K562 (cell line): ENCODE results near the gene CCT3. TPM values are rescaled to one million over a fixed set of nuclear protein-coding genes. Genes with fewer than 3 reads are reported as not detected.

Experiments
- AFF4 ChIP-seq: sonication (generic); formaldehyde crosslinking; IDR thresholded peaks from 2 replicates; pipeline ENCODE4 v1.8.0; 2023; ENCODE audit warnings: mild to moderate bottlenecking, missing genetic modification reagents
- E2F1 ChIP-seq: sonication (generic); formaldehyde crosslinking; IDR thresholded peaks from 2 replicates; pipeline ENCODE4 v1.8.1; 2023; ENCODE audit warnings: mild to moderate bottlenecking, missing genetic modification reagents, moderate library complexity
- EP400 ChIP-seq: fragments of 450-650 bp; IDR thresholded peaks from 2 replicates; pipeline ENCODE4 v1.6.1; 2017; ENCODE audit warnings: antibody characterized with exemption, mild to moderate bottlenecking, moderate library complexity
- HDAC3 ChIP-seq: fragments of 450-650 bp; IDR thresholded peaks from 2 replicates; pipeline ENCODE4 v1.6.1; 2018; ENCODE audit warnings: borderline replicate concordance, mild to moderate bottlenecking, moderate library complexity; ENCODE audit not compliant: partially characterized antibody
- NR2C1 ChIP-seq, 2 experiments: fragments of 450-650 bp; IDR thresholded peaks; 2 replicates each; pipeline ENCODE4 v1.6.1; 2017; ENCODE audit warnings: mild to moderate bottlenecking in 2 of 2, antibody characterized with exemption in 1 of 2, inconsistent platforms in 1 of 2, missing compliant biosample characterization in 1 of 2, missing genetic modification characterization in 1 of 2
- SIN3B ChIP-seq: fragments of 450-650 bp; IDR thresholded peaks from 2 replicates; pipeline ENCODE4 v1.6.1; 2017; ENCODE audit warnings: low read depth, mild to moderate bottlenecking, moderate library complexity
- SP2 ChIP-seq: IDR thresholded peaks from 2 replicates; pipeline ENCODE4 v1.6.1; 2011; ENCODE audit warnings: mild to moderate bottlenecking, low read depth, low read length, moderate library complexity; ENCODE audit not compliant: poor library complexity, severe bottlenecking; ENCODE audit errors: extremely low read depth
- TCF7L2 ChIP-seq: fragments of 150-350 bp; IDR thresholded peaks from 2 replicates; pipeline ENCODE4 v1.6.1; 2016; ENCODE audit warnings: low read depth, mild to moderate bottlenecking, low read length, moderate library complexity
- ZNF511 ChIP-seq: sonication (generic); formaldehyde crosslinking; IDR thresholded peaks from 2 replicates; pipeline ENCODE4 v1.8.0; 2022; ENCODE audit warnings: mild to moderate bottlenecking, missing genetic modification reagents
- polyA plus RNA-seq, 8 experiments: library from polyadenylated mRNA; depleted of rRNA in 4 of 8; stranded (reverse) in 5 of 8; unstranded in 3 of 8; fragments of >200 nt; fragmentation: Nextera tagmentation in 2 of 8; fragmentation: Illumina TruSeq in 1 of 8; extraction: Ambion mirVana in 2 of 8; extraction: Trizol in 1 of 8; gene quantifications; 2 replicates each; pipeline versions ENCODE4 v1.2.1 to v1.2.3, GENCODE V29; 2011 to 2014; ENCODE audit warnings: inconsistent platforms in 1 of 8, missing spikeins in 1 of 8
- total RNA-seq, 7 experiments: library from RNA; depleted of rRNA in 6 of 7; stranded (reverse); fragments of >200 nt in 6 of 7; fragmentation: Illumina TruSeq in 2 of 7; extraction: Trizol in 2 of 7; gene quantifications; 2 replicates each; pipeline versions ENCODE4 v1.2.1 to v1.2.3, GENCODE V29; 2011 to 2021; ENCODE audit warnings: low replicate concordance in 1 of 7
- TF ChIP-seq, protein P1 (sequence below): sonication (generic); formaldehyde crosslinking; IDR thresholded peaks from 2 replicates; pipeline ENCODE4 v1.8.1; 2023; ENCODE audit warnings: mild to moderate bottlenecking, missing genetic modification reagents
- TF ChIP-seq, protein P2 (sequence below): sonication (generic); formaldehyde crosslinking; IDR thresholded peaks from 2 replicates; pipeline ENCODE4 v1.9.0; 2022; ENCODE audit warnings: mild to moderate bottlenecking, missing genetic modification reagents
- TF ChIP-seq, protein P3 (sequence below): sonication (generic); formaldehyde crosslinking; IDR thresholded peaks from 2 replicates; pipeline ENCODE4 v1.8.0; 2022; ENCODE audit warnings: missing genetic modification reagents, mild to moderate bottlenecking, borderline replicate concordance
- TF ChIP-seq, protein P4 (sequence below): sonication (generic); formaldehyde crosslinking; IDR thresholded peaks from 2 replicates; pipeline ENCODE4 v1.8.0; 2022; ENCODE audit warnings: mild to moderate bottlenecking, missing genetic modification reagents

Gene CCT3
- total and polyA plus RNA-seq, 9 of the 15 experiments (the other 6 are each of a cell fraction or from before 2014, with no cell fraction given): 475 to 1,167 (median 610) TPM

- TF ChIP-seq AFF4 (peak; percentile 95), SP2 (no peak), E2F1 (CRISPR knock-in tag) (peak; percentile 77), TCF7L2 (no peak), ZNF511 (CRISPR knock-in tag) (peak; percentile 70; the same call in 1 of the 2 replicates), EP400 (peak; percentile 88), SIN3B (peak; percentile 90), HDAC3 (peak; percentile 81), NR2C1 (IDR thresholded peaks at IDR 0.05) (peak; percentile 77), NR2C1 (tag; IDR thresholded peaks at IDR 0.05) (peak; percentile 88)
- TF ChIP-seq, protein P1, sequence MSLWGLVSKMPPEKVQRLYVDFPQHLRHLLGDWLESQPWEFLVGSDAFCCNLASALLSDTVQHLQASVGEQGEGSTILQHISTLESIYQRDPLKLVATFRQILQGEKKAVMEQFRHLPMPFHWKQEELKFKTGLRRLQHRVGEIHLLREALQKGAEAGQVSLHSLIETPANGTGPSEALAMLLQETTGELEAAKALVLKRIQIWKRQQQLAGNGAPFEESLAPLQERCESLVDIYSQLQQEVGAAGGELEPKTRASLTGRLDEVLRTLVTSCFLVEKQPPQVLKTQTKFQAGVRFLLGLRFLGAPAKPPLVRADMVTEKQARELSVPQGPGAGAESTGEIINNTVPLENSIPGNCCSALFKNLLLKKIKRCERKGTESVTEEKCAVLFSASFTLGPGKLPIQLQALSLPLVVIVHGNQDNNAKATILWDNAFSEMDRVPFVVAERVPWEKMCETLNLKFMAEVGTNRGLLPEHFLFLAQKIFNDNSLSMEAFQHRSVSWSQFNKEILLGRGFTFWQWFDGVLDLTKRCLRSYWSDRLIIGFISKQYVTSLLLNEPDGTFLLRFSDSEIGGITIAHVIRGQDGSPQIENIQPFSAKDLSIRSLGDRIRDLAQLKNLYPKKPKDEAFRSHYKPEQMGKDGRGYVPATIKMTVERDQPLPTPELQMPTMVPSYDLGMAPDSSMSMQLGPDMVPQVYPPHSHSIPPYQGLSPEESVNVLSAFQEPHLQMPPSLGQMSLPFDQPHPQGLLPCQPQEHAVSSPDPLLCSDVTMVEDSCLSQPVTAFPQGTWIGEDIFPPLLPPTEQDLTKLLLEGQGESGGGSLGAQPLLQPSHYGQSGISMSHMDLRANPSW (CRISPR knock-in tag): 0 out of 2 replicates have a peak, but pooled peaks have one; percentile 66
- TF ChIP-seq, protein P2, sequence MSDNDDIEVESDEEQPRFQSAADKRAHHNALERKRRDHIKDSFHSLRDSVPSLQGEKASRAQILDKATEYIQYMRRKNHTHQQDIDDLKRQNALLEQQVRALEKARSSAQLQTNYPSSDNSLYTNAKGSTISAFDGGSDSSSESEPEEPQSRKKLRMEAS (CRISPR knock-in tag): peak; percentile 59
- TF ChIP-seq, protein P3, sequence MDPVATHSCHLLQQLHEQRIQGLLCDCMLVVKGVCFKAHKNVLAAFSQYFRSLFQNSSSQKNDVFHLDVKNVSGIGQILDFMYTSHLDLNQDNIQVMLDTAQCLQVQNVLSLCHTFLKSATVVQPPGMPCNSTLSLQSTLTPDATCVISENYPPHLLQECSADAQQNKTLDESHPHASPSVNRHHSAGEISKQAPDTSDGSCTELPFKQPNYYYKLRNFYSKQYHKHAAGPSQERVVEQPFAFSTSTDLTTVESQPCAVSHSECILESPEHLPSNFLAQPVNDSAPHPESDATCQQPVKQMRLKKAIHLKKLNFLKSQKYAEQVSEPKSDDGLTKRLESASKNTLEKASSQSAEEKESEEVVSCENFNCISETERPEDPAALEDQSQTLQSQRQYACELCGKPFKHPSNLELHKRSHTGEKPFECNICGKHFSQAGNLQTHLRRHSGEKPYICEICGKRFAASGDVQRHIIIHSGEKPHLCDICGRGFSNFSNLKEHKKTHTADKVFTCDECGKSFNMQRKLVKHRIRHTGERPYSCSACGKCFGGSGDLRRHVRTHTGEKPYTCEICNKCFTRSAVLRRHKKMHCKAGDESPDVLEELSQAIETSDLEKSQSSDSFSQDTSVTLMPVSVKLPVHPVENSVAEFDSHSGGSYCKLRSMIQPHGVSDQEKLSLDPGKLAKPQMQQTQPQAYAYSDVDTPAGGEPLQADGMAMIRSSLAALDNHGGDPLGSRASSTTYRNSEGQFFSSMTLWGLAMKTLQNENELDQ (CRISPR knock-in tag): no peak
- TF ChIP-seq, protein P4, sequence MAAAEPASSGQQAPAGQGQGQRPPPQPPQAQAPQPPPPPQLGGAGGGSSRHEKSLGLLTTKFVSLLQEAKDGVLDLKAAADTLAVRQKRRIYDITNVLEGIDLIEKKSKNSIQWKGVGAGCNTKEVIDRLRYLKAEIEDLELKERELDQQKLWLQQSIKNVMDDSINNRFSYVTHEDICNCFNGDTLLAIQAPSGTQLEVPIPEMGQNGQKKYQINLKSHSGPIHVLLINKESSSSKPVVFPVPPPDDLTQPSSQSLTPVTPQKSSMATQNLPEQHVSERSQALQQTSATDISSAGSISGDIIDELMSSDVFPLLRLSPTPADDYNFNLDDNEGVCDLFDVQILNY (CRISPR knock-in tag): peak; percentile 86; the same call in 1 of the 2 replicates
Measured at GRCh38 chr1:156282479-156283222, 55.4 kb downstream of the CCT3 start, which contains the start of gene SMG5 (continued).
